GM19397 (cell line): ENCODE data around the gene GFER.
"Not testable (repeated sequence)": the region's sequence is repeated elsewhere in the genome, so short reads cannot be mapped to it uniquely, and the experiment has no call there.

ENCODE experiments used
- ATAC-seq: cut with Tn5 transposase; IDR thresholded peaks from one replicate; pipeline ENCODE4 v1.9.1; 2021; ENCODE audit warnings: mild to moderate bottlenecking, moderate library complexity; ENCODE audit not compliant: unreplicated experiment

GFER gene

DNA sequence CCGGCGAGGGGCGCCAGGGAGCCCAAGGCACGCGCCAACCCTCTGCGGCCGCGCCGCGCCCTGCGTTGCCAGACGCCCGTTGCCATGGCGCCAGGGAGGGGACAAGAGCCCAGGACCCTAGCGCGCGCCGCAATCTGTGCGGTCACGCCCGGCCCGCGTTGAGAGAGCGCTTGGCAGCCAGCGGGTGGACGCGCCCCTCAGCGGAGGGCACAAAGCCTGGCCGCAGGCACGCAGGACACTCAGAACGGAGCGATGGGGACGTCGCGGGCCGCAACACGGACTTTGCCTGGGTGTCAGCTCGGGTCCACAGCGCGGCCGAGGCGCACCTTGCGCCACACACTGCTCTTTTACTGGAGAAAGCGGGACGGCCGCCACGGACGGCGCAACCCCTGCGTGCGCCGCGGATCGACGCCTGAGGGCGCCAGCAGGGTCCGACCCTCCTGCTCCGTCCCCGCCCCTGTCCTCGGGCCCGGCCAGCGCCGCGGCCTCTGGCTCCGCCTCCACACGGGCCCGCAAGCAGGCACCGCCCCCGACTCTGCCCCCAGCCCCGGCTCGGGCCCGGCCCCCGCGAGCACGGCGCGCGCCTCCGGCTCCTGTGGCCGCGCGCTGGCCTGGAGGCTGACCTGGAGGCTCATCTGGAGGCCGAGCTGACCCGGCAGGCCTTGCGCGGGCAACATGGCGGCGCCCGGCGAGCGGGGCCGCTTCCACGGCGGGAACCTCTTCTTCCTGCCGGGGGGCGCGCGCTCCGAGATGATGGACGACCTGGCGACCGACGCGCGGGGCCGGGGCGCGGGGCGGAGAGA is at the start of gene GFER:
Gene GFER (plus strand): TSS at position 650 of the 803 bp plus-strand sequence. CDS start 26 bp downstream, at position 676.
- peak; percentile 79 for ATAC-seq

- no peak for ATAC-seq
These were observed 47.0 kb upstream of the GFER start for GRCh38 chr16:1936945-1937479.

- ATAC-seq = no peak
These were observed 45.7 kb upstream of the GFER start for GRCh38 chr16:1938316-1938715.

- ATAC-seq = no peak
These were observed 45.1 kb upstream of the GFER start for GRCh38 chr16:1938910-1939309.

DNA sequence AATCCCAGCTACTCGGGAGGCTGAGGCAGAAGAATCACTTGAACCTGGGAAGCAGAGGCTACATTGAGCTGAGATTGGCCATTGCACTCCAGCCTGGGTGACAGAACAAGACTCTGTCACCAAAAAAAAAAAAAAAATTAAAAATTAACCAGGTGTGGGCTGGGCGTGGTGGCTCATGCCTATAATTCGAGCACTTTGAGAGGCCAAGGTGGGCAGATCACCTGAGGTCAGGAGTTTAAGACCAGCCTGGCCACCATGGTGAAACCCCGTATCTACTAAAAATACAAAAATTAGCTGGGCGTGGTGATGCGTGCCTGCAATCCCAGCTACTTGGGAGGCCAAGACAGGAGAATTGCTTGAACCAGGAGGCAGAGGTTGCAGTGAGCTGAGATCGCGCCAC is 44.2 kb upstream of the GFER start:
- not testable (repeated sequence) for ATAC-seq

GRCh38 chr16:1940273-1941161 is 43.5 kb upstream of the GFER start:
- ATAC-seq = no peak

GRCh38 chr16:1941162-1942046 is 42.6 kb upstream of the GFER start:
- ATAC-seq = no peak

DNA sequence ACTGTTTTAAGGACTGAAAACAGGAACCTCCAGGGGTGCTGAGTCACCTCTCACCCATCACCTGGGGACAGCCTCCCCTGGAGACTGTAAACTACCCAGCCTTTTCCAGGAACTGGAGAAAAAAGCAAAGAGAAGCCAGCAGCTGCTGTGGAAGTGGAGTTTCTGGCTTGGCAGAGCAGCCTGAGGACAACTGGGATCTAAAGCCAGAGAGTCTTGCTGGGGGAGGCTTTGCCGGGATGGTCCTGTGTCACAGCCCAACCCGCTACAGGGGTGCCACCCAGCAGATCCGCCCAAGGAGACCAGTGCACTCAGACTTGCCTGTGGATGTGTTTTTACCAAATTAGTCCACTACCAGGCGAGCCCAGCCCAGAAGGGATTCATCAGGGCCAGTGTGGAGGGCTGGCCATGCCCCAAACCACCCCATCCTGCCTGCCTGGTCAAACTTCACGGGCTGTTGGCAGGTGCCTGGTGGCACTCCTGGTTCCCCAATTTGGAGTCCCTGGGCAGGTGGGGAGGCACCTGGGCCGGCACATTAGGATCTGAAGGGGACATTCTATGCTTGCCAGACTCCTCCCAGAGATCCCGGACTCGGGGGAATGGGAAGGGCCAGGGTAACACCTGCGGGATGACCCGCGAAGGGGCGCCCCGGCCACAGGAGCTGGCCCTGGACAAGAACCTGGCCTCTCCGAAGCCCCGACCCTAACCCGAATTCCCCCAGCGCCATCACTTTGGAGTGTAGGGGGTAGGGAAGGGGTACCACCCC is 41.8 kb upstream of the GFER start:
- ATAC-seq = no peak

DNA sequence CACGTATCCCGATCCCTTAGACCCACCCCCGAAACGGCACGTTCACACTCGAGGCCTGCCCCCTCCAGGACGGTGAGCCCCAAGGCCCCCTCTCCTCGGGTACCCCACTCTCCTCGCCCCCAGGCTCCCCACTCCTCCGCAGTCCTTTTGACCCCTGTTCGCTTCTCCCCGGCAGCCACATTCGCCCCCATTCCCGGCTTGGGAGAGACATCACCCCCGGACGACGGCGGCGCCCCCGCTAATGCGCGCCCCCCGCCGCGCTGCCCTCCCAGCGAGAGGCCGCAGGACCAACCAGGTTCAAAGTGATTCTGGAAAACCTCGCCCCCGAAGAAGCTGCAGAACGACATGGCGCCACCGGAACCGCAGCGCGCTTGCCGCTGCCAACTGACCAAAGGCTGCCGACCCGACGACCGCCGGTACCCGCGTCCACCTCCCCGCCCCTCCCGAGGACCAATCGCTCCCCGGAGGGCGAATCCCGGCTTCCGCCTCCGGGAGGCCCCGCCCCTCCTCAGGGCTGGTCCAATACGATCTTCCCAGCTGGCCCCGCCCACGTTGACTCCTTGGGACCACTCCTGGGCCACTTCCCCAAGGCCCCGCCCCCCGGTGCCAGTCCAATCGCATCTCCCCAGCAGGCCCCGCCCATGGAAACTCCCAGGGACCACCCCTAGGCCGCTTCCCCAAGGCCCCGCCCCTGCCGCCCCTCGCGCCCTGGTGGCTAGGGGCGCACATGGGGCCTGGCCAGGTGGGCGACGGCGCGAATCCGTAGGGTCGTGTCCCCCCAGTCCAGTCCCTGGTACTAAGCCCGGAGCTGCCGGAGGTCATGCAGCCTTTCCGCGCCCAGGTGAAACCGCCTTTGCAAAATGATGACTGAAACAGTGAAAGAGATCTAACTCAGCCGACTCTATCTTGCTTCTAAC is 40.9 kb upstream of the GFER start, which contains the start of gene MSRB1:
Gene MSRB1 (minus strand): TSS at position 390 of the 917 bp plus-strand sequence. CDS start 43 bp downstream, at position 347.
- ATAC-seq = peak; percentile 89

DNA sequence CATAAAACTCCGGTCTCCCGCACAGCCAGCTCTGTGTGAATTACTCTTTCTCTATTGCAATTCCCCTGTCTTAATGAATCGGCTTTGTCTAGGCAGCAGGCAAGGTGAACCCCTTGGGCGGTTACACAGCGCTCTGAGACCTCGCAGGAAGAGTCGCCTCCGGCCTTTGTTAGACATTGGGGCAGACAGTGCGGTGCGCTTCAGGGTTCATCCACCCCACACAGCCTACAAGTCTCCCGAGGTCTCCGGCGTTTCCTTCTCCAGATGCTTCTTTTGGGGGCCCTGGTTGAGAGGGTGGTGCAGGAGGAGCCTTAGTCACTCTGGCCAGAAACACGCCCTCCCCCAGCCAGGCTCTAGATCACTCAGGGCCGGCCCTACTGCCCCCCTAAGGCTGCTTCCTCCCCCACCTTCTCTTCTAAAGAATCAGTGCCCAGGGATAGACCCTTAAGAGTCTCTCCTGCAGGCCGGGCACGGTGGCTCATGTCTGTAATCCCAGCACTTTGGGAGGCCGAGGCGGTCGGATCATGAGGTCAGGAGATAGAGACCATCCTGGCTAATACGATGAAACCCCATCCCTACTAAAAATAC is 39.3 kb upstream of the GFER start:
- no peak for ATAC-seq

DNA sequence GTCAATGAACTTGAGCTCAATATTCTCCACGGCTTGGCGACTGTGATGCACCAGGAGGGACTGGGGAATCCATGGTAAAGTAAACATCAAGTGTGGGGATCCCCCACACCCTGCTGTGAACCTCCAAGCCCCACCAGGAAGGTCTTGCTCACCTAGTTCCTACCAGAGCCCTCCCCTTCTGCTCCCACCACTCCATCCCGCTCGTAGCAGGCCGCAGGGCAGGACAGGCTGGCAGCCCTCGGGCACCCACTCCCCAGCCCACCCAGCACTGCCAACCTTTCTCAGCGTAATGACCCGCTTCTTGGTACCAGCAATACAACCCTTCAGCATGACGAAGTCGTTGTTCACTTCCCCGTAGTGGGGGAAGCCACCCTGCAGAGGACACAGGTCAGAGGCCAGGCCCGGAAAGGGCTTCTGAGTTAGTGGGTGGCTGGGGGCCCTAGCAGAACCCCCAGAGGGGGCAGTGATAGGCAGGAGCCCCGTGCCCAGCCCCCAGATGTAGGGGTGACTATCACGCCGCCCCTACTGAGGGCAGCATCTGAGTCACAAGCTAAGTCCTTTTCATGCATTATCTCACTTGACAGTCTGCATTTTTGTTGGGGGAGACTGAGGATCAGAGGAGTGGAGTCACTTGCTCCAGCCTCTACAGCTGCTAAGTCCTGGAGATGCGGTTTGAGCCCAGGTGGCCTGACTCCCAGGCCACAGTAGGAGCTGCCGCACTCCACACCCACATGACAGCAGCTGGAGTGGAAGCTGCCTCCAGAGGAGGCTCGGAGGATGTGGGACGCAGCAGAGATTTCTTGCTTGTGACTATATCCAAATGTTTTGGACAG is 38.2 kb upstream of the GFER start:
- no peak for ATAC-seq

DNA sequence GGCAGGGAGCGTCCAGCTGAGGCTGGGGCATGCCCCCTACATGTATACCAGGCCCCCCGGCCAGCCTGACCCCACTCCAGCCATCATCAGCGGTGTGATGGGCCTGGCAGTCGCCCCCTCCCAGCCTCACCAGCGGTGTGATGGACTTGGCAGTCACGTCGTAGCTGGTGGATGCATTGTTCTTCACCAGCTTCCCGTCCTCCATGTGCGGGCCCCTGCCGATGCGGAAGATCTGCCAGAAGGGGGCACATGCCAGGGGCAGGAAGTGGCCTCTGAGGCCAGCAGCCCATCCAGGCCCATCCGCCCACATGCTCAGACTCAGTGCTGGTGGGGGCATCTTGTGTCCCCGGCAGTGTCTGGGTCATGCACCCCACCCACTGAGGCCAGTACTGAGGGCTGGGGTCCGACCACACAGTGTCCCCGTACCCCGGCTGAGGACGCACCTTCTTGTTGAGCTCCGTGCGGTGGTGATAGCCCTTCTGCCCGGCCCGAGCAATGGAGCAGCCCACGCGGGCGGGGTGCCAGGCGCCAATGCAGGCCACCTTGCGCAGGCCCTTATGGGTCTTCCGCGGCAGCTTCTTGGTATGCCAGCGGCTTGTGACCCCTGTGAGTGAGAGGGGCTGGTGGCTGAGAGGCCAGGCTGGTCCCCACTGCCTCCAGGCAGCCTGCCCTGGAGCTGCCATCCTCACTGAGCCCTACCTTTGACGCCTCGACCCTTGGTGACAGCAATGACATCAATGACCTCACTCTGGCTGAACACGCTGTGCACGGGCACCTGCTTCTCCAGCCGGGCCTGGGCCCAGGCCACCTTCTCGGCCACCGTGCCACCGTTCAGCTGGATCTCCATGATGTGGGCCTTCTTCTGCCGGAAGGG is 37.3 kb upstream of the GFER start:
- no peak for ATAC-seq

GRCh38 chr16:1947369-1947670 is 36.7 kb upstream of the GFER start:
- no peak for ATAC-seq

GRCh38 chr16:1949507-1949906 is 34.5 kb upstream of the GFER start:
- no peak for ATAC-seq

DNA sequence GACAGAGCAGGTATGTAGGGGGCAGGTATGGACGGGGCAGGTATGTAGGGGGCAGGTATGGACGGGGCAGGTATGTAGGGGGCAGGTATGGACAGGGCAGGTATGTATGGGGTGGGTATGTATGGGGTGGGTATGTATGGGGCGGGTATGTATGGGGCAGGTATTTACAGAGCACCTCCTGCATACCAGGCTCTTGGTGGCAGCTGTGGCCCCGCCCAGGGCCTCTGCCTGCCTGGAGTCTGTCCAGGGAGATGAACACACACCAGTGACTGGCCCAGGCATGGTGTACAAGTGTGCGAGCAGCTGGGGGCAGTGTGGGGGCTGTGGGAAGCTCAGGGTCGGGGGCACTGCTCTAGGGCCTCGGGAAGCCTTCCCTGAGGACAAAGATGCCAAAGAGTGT is 33.9 kb upstream of the GFER start:
- ATAC-seq = no peak

- ATAC-seq = no peak
These were observed 33.4 kb upstream of the GFER start for GRCh38 chr16:1950559-1950958.

- ATAC-seq = no peak
These were observed 30.3 kb upstream of the GFER start for GRCh38 chr16:1953734-1954133.
